ENCODE results near the gene PEPD. TPM values are rescaled to one million over a fixed set of nuclear protein-coding genes. Genes with fewer than 3 reads are reported as not detected.

Gene PEPD
- total RNA-seq, 5 donors from 2014 or later (not counting 1 experiment from before 2014, with no cell fraction given) = 23.5 to 38.8 (median 31.8) TPM

GRCh38 chr19:33561261-33561660, 39.7 kb upstream of the PEPD start:
- no peaks in the 10 kb centered on the region for H3K9me3 Mint-ChIP-seq
- ChIA-PET CTCF (no interaction called here), POLR2A (no interaction called here)
- no peak for DNase-seq
- H3K27ac ChIP-seq (ENCODE audit: low read length) = no peak overlapping the region
- no peaks in the 10 kb centered on the region for H3K4me1 ChIP-seq (ENCODE audit: control insufficient read depth in 1 of 2, extremely low read depth in 1 of 2, insufficient read depth in 2 of 2, low read length in 2 of 2)
- no peaks in the 10 kb centered on the region for H3K4me1 Mint-ChIP-seq
- H3K27ac Mint-ChIP-seq = no peak overlapping the region
- ATAC-seq (replicated peaks in 1 of 4) = no peak
- H3K4me3 ChIP-seq (ENCODE audit: control insufficient read depth in 1 of 2, extremely low read depth in 1 of 2, low read length in 1 of 2) = no peak overlapping the region
- peaks cover 12 to 14% of the 10 kb centered on the region in 2 donors for H3K27me3 Mint-ChIP-seq
- H3K36me3 ChIP-seq (ENCODE audit: control insufficient read depth in 2 of 2, extremely low read depth in 1 of 2, insufficient read depth in 1 of 2, low read length in 1 of 2) = no peaks in the 10 kb centered on the region
- H3K4me3 Mint-ChIP-seq = no peak overlapping the region
- H3K27me3 ChIP-seq (replicated peaks in 1 of 2; ENCODE audit: control insufficient read depth in 2 of 2, extremely low read depth in 1 of 2, insufficient read depth in 2 of 2, low read length in 1 of 2) = peaks cover 0 to 21% of the 10 kb centered on the region in 2 experiments
- no peaks in the 10 kb centered on the region for H3K9me3 ChIP-seq
- no peaks in the 10 kb centered on the region for H3K36me3 Mint-ChIP-seq
- WGBS (ENCODE audit: insufficient coverage) = 75% methylated on average over 2 of the region's 6 CpGs

GRCh38 chr19:33559996-33560395, 38.4 kb upstream of the PEPD start:
- Histone ChIP-seq H3K27ac (ENCODE audit: low read length) (no peak overlapping the region), H3K4me1 (ENCODE audit: control insufficient read depth in 1 of 2, extremely low read depth in 1 of 2, insufficient read depth in 2 of 2, low read length in 2 of 2) (no peaks in the 10 kb centered on the region), H3K27me3 (replicated peaks in 1 of 2; ENCODE audit: control insufficient read depth in 2 of 2, extremely low read depth in 1 of 2, insufficient read depth in 2 of 2, low read length in 1 of 2) (peaks cover 0 to 20% of the 10 kb centered on the region in 2 experiments), H3K9me3 (no peaks in the 10 kb centered on the region), H3K4me3 (ENCODE audit: control insufficient read depth in 1 of 2, extremely low read depth in 1 of 2, low read length in 1 of 2) (no peak overlapping the region), H3K36me3 (ENCODE audit: control insufficient read depth in 2 of 2, extremely low read depth in 1 of 2, insufficient read depth in 1 of 2, low read length in 1 of 2) (no peaks in the 10 kb centered on the region)
- H3K4me3 Mint-ChIP-seq = no peak overlapping the region
- no peaks in the 10 kb centered on the region for H3K4me1 Mint-ChIP-seq
- peaks cover 6 to 21% of the 10 kb centered on the region in 2 donors for H3K27me3 Mint-ChIP-seq
- ChIA-PET CTCF (no interaction called here), POLR2A (no interaction called here)
- no peaks in the 10 kb centered on the region for H3K36me3 Mint-ChIP-seq
- DNase-seq (peak in 1 of 35 experiments; percentile 17), ATAC-seq (replicated peaks in 1 of 4) (no peak)
- no peaks in the 10 kb centered on the region for H3K9me3 Mint-ChIP-seq
- H3K27ac Mint-ChIP-seq = no peak overlapping the region
- WGBS (ENCODE audit: insufficient coverage) = 83% methylated on average over 7 of the region's 8 CpGs

- H3K9me3 Mint-ChIP-seq = no peaks in the 10 kb centered on the region
- POLR2A ChIA-PET = no interaction called here
- Histone ChIP-seq H3K27ac (ENCODE audit: low read length) (no peak overlapping the region), H3K4me1 (ENCODE audit: control insufficient read depth in 1 of 2, extremely low read depth in 1 of 2, insufficient read depth in 2 of 2, low read length in 2 of 2) (no peaks in the 10 kb centered on the region), H3K27me3 (replicated peaks in 1 of 2; ENCODE audit: control insufficient read depth in 2 of 2, extremely low read depth in 1 of 2, insufficient read depth in 2 of 2, low read length in 1 of 2) (peaks cover 0 to 17% of the 10 kb centered on the region in 2 experiments), H3K36me3 (ENCODE audit: control insufficient read depth in 2 of 2, extremely low read depth in 1 of 2, insufficient read depth in 1 of 2, low read length in 1 of 2) (no peaks in the 10 kb centered on the region), H3K9me3 (no peaks in the 10 kb centered on the region), H3K4me3 (ENCODE audit: control insufficient read depth in 1 of 2, extremely low read depth in 1 of 2, low read length in 1 of 2) (no peak overlapping the region)
- no peak overlapping the region for H3K4me3 Mint-ChIP-seq
- H3K27me3 Mint-ChIP-seq = peaks cover 4 to 15% of the 10 kb centered on the region in 2 donors
- no peaks in the 10 kb centered on the region for H3K4me1 Mint-ChIP-seq
- peak in 1 of 35 experiments; percentile 18 for DNase-seq
- H3K36me3 Mint-ChIP-seq = no peaks in the 10 kb centered on the region
- no peak for ATAC-seq (replicated peaks in 1 of 4)
- WGBS (ENCODE audit: insufficient coverage) = 71% methylated on average over 9 of the region's 9 CpGs
- H3K27ac Mint-ChIP-seq = no peak overlapping the region
- CTCF ChIA-PET = no interaction called here
These were observed 37.3 kb upstream of the PEPD start for GRCh38 chr19:33558856-33559255.

- H3K4me3 ChIP-seq (ENCODE audit: control insufficient read depth in 1 of 2, extremely low read depth in 1 of 2, low read length in 1 of 2) = no peak overlapping the region
- Mint-ChIP-seq H3K4me1 (no peaks in the 10 kb centered on the region), H3K4me3 (no peak overlapping the region)
These were observed 36.6 kb upstream of the PEPD start for GRCh38 chr19:33558151-33558550.

GRCh38 chr19:33557720-33558119, 36.1 kb upstream of the PEPD start:
- Mint-ChIP-seq H3K9me3 (no peaks in the 10 kb centered on the region), H3K27ac (no peak overlapping the region), H3K36me3 (no peaks in the 10 kb centered on the region), H3K4me3 (no peak overlapping the region), H3K4me1 (no peaks in the 10 kb centered on the region), H3K27me3 (peaks cover 4 to 15% of the 10 kb centered on the region in 2 donors)
- Histone ChIP-seq H3K36me3 (ENCODE audit: control insufficient read depth in 2 of 2, extremely low read depth in 1 of 2, insufficient read depth in 1 of 2, low read length in 1 of 2) (no peaks in the 10 kb centered on the region), H3K4me3 (ENCODE audit: control insufficient read depth in 1 of 2, extremely low read depth in 1 of 2, low read length in 1 of 2) (no peak overlapping the region), H3K4me1 (ENCODE audit: control insufficient read depth in 1 of 2, extremely low read depth in 1 of 2, insufficient read depth in 2 of 2, low read length in 2 of 2) (no peaks in the 10 kb centered on the region), H3K27ac (ENCODE audit: low read length) (no peak overlapping the region), H3K27me3 (replicated peaks in 1 of 2; ENCODE audit: control insufficient read depth in 2 of 2, extremely low read depth in 1 of 2, insufficient read depth in 2 of 2, low read length in 1 of 2) (peaks cover 0 to 17% of the 10 kb centered on the region in 2 experiments), H3K9me3 (no peaks in the 10 kb centered on the region)
- 91% methylated on average over 6 of the region's 13 CpGs for WGBS (ENCODE audit: insufficient coverage)
- ChIA-PET CTCF (no interaction called here), POLR2A (interaction anchor here in 1 of 2 donors (0.6 kb wide), 1 partner anchor 317 kb away, joined by 11 read pairs; no protein-coding TSS in a partner anchor)
- ATAC-seq (replicated peaks in 1 of 4) (no peak), DNase-seq (peak in 1 of 35 experiments; percentile 9)

More at GRCh38 chr19:33558151-33558550, 36.6 kb upstream of the PEPD start:
- Histone ChIP-seq H3K36me3 (ENCODE audit: control insufficient read depth in 2 of 2, extremely low read depth in 1 of 2, insufficient read depth in 1 of 2, low read length in 1 of 2) (no peaks in the 10 kb centered on the region), H3K4me1 (ENCODE audit: control insufficient read depth in 1 of 2, extremely low read depth in 1 of 2, insufficient read depth in 2 of 2, low read length in 2 of 2) (no peaks in the 10 kb centered on the region), H3K27me3 (replicated peaks in 1 of 2; ENCODE audit: control insufficient read depth in 2 of 2, extremely low read depth in 1 of 2, insufficient read depth in 2 of 2, low read length in 1 of 2) (peaks cover 0 to 17% of the 10 kb centered on the region in 2 experiments), H3K9me3 (no peaks in the 10 kb centered on the region), H3K27ac (ENCODE audit: low read length) (no peak overlapping the region)
- ChIA-PET CTCF (no interaction called here), POLR2A (no interaction called here)
- Mint-ChIP-seq H3K27ac (no peak overlapping the region), H3K9me3 (no peaks in the 10 kb centered on the region), H3K36me3 (no peaks in the 10 kb centered on the region), H3K27me3 (peaks cover 4 to 15% of the 10 kb centered on the region in 2 donors)
- DNase-seq = peak in 1 of 35 experiments; percentile 15
- 69% methylated on average over 5 of the region's 8 CpGs for WGBS (ENCODE audit: insufficient coverage)
- no peak for ATAC-seq (replicated peaks in 1 of 4)

- WGBS (ENCODE audit: insufficient coverage) = 78% methylated on average over 6 of the region's 10 CpGs
- Mint-ChIP-seq H3K36me3 (no peaks in the 10 kb centered on the region), H3K27ac (no peak overlapping the region), H3K9me3 (no peaks in the 10 kb centered on the region), H3K4me1 (no peaks in the 10 kb centered on the region), H3K27me3 (peaks cover 3 to 14% of the 10 kb centered on the region in 2 donors), H3K4me3 (no peak overlapping the region)
- peaks cover 0 to 13% of the 10 kb centered on the region in 2 experiments for H3K27me3 ChIP-seq (replicated peaks in 1 of 2; ENCODE audit: control insufficient read depth in 2 of 2, extremely low read depth in 1 of 2, insufficient read depth in 2 of 2, low read length in 1 of 2)
- POLR2A ChIA-PET = interaction anchor here in 1 of 2 donors (0.6 kb wide), 1 partner anchor 317 kb away, joined by 11 read pairs; no protein-coding TSS in a partner anchor
- H3K9me3 ChIP-seq = no peaks in the 10 kb centered on the region
- CTCF ChIA-PET = no interaction called here
- ATAC-seq (replicated peaks in 1 of 4) = no peak
- H3K4me3 ChIP-seq (ENCODE audit: control insufficient read depth in 1 of 2, extremely low read depth in 1 of 2, low read length in 1 of 2) = no peak overlapping the region
- no peak for DNase-seq
- no peaks in the 10 kb centered on the region for H3K36me3 ChIP-seq (ENCODE audit: control insufficient read depth in 2 of 2, extremely low read depth in 1 of 2, insufficient read depth in 1 of 2, low read length in 1 of 2)
- no peaks in the 10 kb centered on the region for H3K4me1 ChIP-seq (ENCODE audit: control insufficient read depth in 1 of 2, extremely low read depth in 1 of 2, insufficient read depth in 2 of 2, low read length in 2 of 2)
- no peak overlapping the region for H3K27ac ChIP-seq (ENCODE audit: low read length)
These were observed 35.6 kb upstream of the PEPD start for GRCh38 chr19:33557196-33557595.

GRCh38 chr19:33556261-33556660, 34.7 kb upstream of the PEPD start:
- Mint-ChIP-seq H3K36me3 (no peaks in the 10 kb centered on the region), H3K27ac (no peak overlapping the region), H3K9me3 (no peaks in the 10 kb centered on the region), H3K4me1 (no peaks in the 10 kb centered on the region), H3K4me3 (no peak overlapping the region), H3K27me3 (peaks cover 0 to 6% of the 10 kb centered on the region in 2 donors)
- no peak for ATAC-seq (replicated peaks in 1 of 4)
- Histone ChIP-seq H3K4me3 (ENCODE audit: control insufficient read depth in 1 of 2, extremely low read depth in 1 of 2, low read length in 1 of 2) (no peak overlapping the region), H3K36me3 (ENCODE audit: control insufficient read depth in 2 of 2, extremely low read depth in 1 of 2, insufficient read depth in 1 of 2, low read length in 1 of 2) (no peaks in the 10 kb centered on the region), H3K4me1 (ENCODE audit: control insufficient read depth in 1 of 2, extremely low read depth in 1 of 2, insufficient read depth in 2 of 2, low read length in 2 of 2) (no peaks in the 10 kb centered on the region), H3K9me3 (no peaks in the 10 kb centered on the region), H3K27ac (ENCODE audit: low read length) (no peak overlapping the region), H3K27me3 (replicated peaks in 1 of 2; ENCODE audit: control insufficient read depth in 2 of 2, extremely low read depth in 1 of 2, insufficient read depth in 2 of 2, low read length in 1 of 2) (peaks cover 0 to 13% of the 10 kb centered on the region in 2 experiments)
- DNase-seq = no peak
- ChIA-PET CTCF (no interaction called here), POLR2A (no interaction called here)
- WGBS (ENCODE audit: insufficient coverage) = 42% methylated on average over 4 of the region's 4 CpGs

Data from T-cell (primary cell).